H1 (cell line): ENCODE data around the gene SLC30A10. TPM values are rescaled to one million over a fixed set of nuclear protein-coding genes. Genes with fewer than 3 reads are reported as not detected.

Experiments
- TCF12 ChIP-seq: IDR thresholded peaks from 2 replicates; pipeline ENCODE4 v1.6.1; 2011; ENCODE audit warnings: low read depth, mild to moderate bottlenecking, low read length
- TEAD4 ChIP-seq: IDR thresholded peaks from 2 replicates; pipeline ENCODE4 v1.6.1; 2012; ENCODE audit warnings: low read depth, low read length, inconsistent platforms, mixed read lengths
- polyA plus RNA-seq, 7 experiments: library from polyadenylated mRNA; depleted of rRNA in 3 of 7; stranded (reverse) in 5 of 7; unstranded in 2 of 7; fragments of >200 nt in 5 of 7; fragments of 200-250 nt in 2 of 7; gene quantifications; 1 replicate in 5 of 7; 2 replicates in 1 of 7; 4 replicates in 1 of 7; pipeline versions ENCODE4 v1.2.1 to v1.2.3, GENCODE V29; 2011 to 2013; ENCODE audit warnings: missing spikeins in 2 of 7, mixed read lengths in 2 of 7
- total RNA-seq: library from RNA; stranded (reverse); fragmentation: NEBNext Ultra II Directional; extraction: Animal tissue kit (Norgen Biotek cat#: 25700); gene quantifications from 2 replicates; pipeline ENCODE4 v1.2.1, GENCODE V29; 2021

The SLC30A10 gene
- total and polyA plus RNA-seq, 2 of the 8 experiments (the other 6 are each of a cell fraction or from before 2014, with no cell fraction given), result 0.23 to 0.61 TPM

DNA sequence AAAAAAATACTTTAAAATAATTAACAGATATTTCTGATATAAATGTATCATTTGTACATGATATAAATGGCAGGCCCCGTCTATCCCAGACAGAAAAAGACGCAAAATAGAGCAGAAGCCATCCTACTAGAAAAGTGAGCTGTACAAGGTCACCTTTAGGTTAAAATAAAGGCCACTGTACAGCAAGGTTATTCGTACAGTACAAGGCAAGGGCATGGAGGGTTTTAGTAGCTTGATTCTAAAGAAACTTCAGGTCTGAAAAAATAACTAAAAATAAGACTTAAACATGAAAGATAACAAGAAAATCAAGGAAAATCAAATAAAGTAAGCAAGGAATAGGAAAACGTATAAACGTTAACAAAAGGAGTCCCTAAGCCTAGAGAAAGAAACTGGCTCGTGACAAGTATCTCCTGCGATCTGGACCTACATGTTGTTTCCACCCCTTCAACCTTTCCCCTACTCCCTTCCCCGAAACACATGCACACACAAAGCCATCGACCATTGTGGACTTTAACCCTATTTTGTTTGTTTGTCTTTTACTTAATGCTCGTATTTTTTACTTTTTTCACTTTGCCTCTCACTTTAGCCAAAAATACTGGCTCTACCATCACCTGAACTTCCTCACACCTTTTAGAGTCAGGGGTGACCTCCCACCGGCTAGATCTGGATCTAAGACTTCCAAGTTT is 26.5 kb upstream of the SLC30A10 start (continued):
- TF ChIP-seq TCF12 (no peak), TEAD4 (no peak)
